Suprapubic skin (tissue), 4 donors: Measurements from ENCODE around the gene DPAGT1. TPM values are rescaled to one million over a fixed set of nuclear protein-coding genes. Genes with fewer than 3 reads are reported as not detected.

Experiments
- DNase-seq, 2 donors: peaks; one replicate each; pipeline ENCODE4 v3.0.0-alpha.2; 2019; ENCODE audit warnings: low spot score in 2 of 2
- H3K27ac ChIP-seq: fragments of 200-600 bp; sonication (generic); one replicate; pipeline ENCODE4 v1.5.1; 2019
- H3K27me3 ChIP-seq: fragments of 200-600 bp; sonication (generic); one replicate; pipeline ENCODE4 v1.5.1; 2019
- H3K36me3 ChIP-seq: fragments of 200-600 bp; sonication (generic); one replicate; pipeline ENCODE4 v1.5.1; 2019
- H3K4me1 ChIP-seq: fragments of 200-600 bp; sonication (generic); one replicate; pipeline ENCODE4 v1.5.1; 2019
- H3K4me3 ChIP-seq: fragments of 200-600 bp; sonication (generic); one replicate; pipeline ENCODE4 v1.5.1; 2019; ENCODE audit warnings: mild to moderate bottlenecking
- H3K9me3 ChIP-seq: fragments of 200-600 bp; sonication (generic); one replicate; pipeline ENCODE4 v1.5.1; 2019
- CTCF ChIP-seq, 2 donors: fragments of 200-600 bp in 1 of 2; fragments of 450-650 bp in 1 of 2; sonication (generic) in 1 of 2; IDR thresholded peaks; one replicate each; pipeline ENCODE4 v1.5.1; 2016 to 2019; ENCODE audit warnings: antibody characterized with exemption in 2 of 2, mild to moderate bottlenecking in 1 of 2, moderate library complexity in 1 of 2
- EP300 ChIP-seq: sonication (generic); formaldehyde crosslinking; IDR thresholded peaks from one replicate; pipeline ENCODE4 v1.6.1; 2017; ENCODE audit warnings: antibody characterized with exemption
- POLR2A ChIP-seq, 2 donors: fragments of 450-650 bp; IDR thresholded peaks; one replicate each; pipeline ENCODE4 v1.6.1; 2017; ENCODE audit warnings: antibody characterized with exemption in 2 of 2, mild to moderate bottlenecking in 2 of 2, moderate library complexity in 2 of 2
- POLR2AphosphoS5 ChIP-seq, 3 donors: sonication (generic); formaldehyde crosslinking; IDR thresholded peaks; one replicate each; pipeline ENCODE4 v1.6.1; 2017; ENCODE audit warnings: antibody characterized with exemption in 3 of 3
- WGBS: methylation state at CpG from one replicate; pipeline ENCODE4 v1.1.5; 2018; 5-methylcytosine and 5-hydroxymethylcytosine counted together
- total RNA-seq, 4 donors: library from RNA; depleted of rRNA; stranded (reverse); fragments of >200 nt; gene quantifications; one replicate each; pipeline ENCODE4 v1.1.0, GENCODE V29; 2016

The DPAGT1 gene
- total RNA-seq, 4 donors from 2014 or later: 21.2 to 32.2 (median 26.9) TPM

- WGBS: 83% methylated on average over 5 of the region's 5 CpGs
- no peaks in the 10 kb centered on the region for H3K27me3 ChIP-seq
- no peak for TF ChIP-seq CTCF (IDR thresholded peaks at IDR 0.05)
- no peak for TF ChIP-seq POLR2AphosphoS5 (IDR thresholded peaks at IDR 0.05)
- TF ChIP-seq EP300: no peak
- no peak for TF ChIP-seq POLR2A (IDR thresholded peaks at IDR 0.05)
- peaks cover 54% of the 10 kb centered on the region for H3K36me3 ChIP-seq
- H3K27ac ChIP-seq: no peak overlapping the region
- H3K4me1 ChIP-seq: peaks cover 1% of the 10 kb centered on the region
- no peak for DNase-seq
- no peak overlapping the region for H3K4me3 ChIP-seq
- no peaks in the 10 kb centered on the region for H3K9me3 ChIP-seq
Measured at GRCh38 chr11:119114351-119114750, 12.7 kb upstream of the DPAGT1 start.

GRCh38 chr11:119113716-119114115 is 12.1 kb upstream of the DPAGT1 start:
- DNase-seq: no peak
- H3K36me3 ChIP-seq: peaks cover 54% of the 10 kb centered on the region
- WGBS: 96% methylated on average over 8 of the region's 9 CpGs

GRCh38 chr11:119112314-119113020 is 10.8 kb upstream of the DPAGT1 start:
- WGBS: 84% methylated on average over 9 of the region's 12 CpGs
- TF ChIP-seq EP300: no peak
- no peak for TF ChIP-seq POLR2AphosphoS5 (IDR thresholded peaks at IDR 0.05)
- no peak for TF ChIP-seq CTCF (IDR thresholded peaks at IDR 0.05)
- TF ChIP-seq POLR2A (IDR thresholded peaks at IDR 0.05): no peak
- peaks cover 20% of the 10 kb centered on the region for H3K4me1 ChIP-seq
- no peaks in the 10 kb centered on the region for H3K9me3 ChIP-seq
- H3K36me3 ChIP-seq: peaks cover 54% of the 10 kb centered on the region
- no peaks in the 10 kb centered on the region for H3K27me3 ChIP-seq
- no peak overlapping the region for H3K4me3 ChIP-seq
- DNase-seq: peak in 1 of 2 donors; percentile 55
- H3K27ac ChIP-seq: no peak overlapping the region

More at GRCh38 chr11:119113716-119114115, 12.1 kb upstream of the DPAGT1 start:
- no peak overlapping the region for H3K4me3 ChIP-seq
- no peaks in the 10 kb centered on the region for H3K9me3 ChIP-seq
- no peaks in the 10 kb centered on the region for H3K27me3 ChIP-seq
- TF ChIP-seq EP300 (no peak), POLR2A (IDR thresholded peaks at IDR 0.05) (no peak), CTCF (IDR thresholded peaks at IDR 0.05) (no peak), POLR2AphosphoS5 (IDR thresholded peaks at IDR 0.05) (no peak)
- peaks cover 8% of the 10 kb centered on the region for H3K4me1 ChIP-seq
- no peak overlapping the region for H3K27ac ChIP-seq

GRCh38 chr11:119111361-119111925 is 9.8 kb upstream of the DPAGT1 start:
- Histone ChIP-seq H3K4me3 (no peak overlapping the region), H3K9me3 (no peaks in the 10 kb centered on the region), H3K27me3 (no peaks in the 10 kb centered on the region), H3K27ac (no peak overlapping the region), H3K4me1 (peaks cover 26% of the 10 kb centered on the region), H3K36me3 (peaks cover 52% of the 10 kb centered on the region)
- no peak for TF ChIP-seq POLR2AphosphoS5 (IDR thresholded peaks at IDR 0.05)
- no peak for TF ChIP-seq EP300
- no peak for TF ChIP-seq CTCF (IDR thresholded peaks at IDR 0.05)
- no peak for TF ChIP-seq POLR2A (IDR thresholded peaks at IDR 0.05)
- 93% methylated on average over 11 of the region's 11 CpGs for WGBS
- DNase-seq: peak in 1 of 2 donors; percentile 53

GRCh38 chr11:119110439-119110838 is 8.8 kb upstream of the DPAGT1 start:
- Histone ChIP-seq H3K4me3 (no peak overlapping the region), H3K27ac (no peak overlapping the region), H3K4me1 (peaks cover 35% of the 10 kb centered on the region), H3K27me3 (no peaks in the 10 kb centered on the region), H3K9me3 (no peaks in the 10 kb centered on the region), H3K36me3 (peaks cover 42% of the 10 kb centered on the region)
- 86% methylated on average over 10 of the region's 10 CpGs for WGBS
- DNase-seq: no peak
- TF ChIP-seq EP300: no peak
- TF ChIP-seq POLR2A (IDR thresholded peaks at IDR 0.05): no peak
- TF ChIP-seq CTCF (IDR thresholded peaks at IDR 0.05): no peak
- no peak for TF ChIP-seq POLR2AphosphoS5 (IDR thresholded peaks at IDR 0.05)
